ENCODE measurements around the gene ZNF496. TPM values are rescaled to one million over a fixed set of nuclear protein-coding genes. Genes with fewer than 3 reads are reported as not detected.
"Not testable (repeated sequence)": the region's sequence is repeated elsewhere in the genome, so short reads cannot be mapped to it uniquely, and the experiment has no call there.

The ZNF496 gene
- total and polyA plus RNA-seq, 2 donors from 2014 or later, result 6.3 to 27.0 TPM

DNA sequence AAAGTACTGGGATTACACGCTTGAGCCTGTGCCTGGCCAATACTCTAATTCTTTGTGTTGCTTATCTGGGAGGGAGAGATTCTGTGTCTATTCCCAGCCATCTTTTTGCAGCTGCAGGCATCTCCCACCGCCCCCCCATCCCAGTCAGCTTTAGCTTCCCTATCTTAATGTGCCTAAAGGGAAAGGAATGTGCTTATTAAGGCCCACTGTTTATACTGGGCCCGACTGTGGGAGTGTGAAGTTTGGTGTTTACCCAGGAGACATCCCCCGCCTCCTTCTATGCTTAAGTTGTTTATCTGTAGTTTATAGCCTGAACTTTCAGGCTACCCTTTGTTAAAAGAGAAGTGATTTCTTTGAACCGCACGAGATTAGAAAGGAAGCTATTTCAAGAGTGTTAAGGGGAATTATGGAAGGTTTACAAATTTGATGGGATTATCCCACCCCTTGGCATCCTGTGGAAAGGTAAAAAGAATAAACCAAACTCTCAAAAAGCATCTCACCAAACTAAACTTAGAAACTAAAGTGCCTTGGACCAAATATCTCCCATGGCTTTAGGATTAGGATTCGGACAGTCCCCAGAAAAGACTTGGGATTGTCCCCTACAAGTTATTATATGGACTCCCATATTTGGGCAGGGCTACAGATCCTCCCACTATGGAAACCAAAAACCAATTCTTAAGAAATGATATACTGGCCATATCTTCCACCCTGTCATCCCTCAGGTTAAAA, 25.5 kb upstream of the ZNF496 start:
- FAIRE-seq (no peak), DNase-seq (peak in 4 of 5 donors; percentile 79 to 94 (median 85))
- Histone ChIP-seq H3K36me3 (ENCODE audit: control insufficient read depth in 2 of 3, insufficient read depth in 3 of 3, low read length in 3 of 3) (no peaks in the 10 kb centered on the region), H3K27ac (ENCODE audit: low read depth in 2 of 2, low read length in 2 of 2) (peak overlapping the region in 1 of 2 donors; percentile 15), H3K9me3 (ENCODE audit: control insufficient read depth in 2 of 3, insufficient read depth in 1 of 3, low read length in 3 of 3) (no peaks in the 10 kb centered on the region), H3K27me3 (ENCODE audit: control insufficient read depth, insufficient read depth, low read length) (no peaks in the 10 kb centered on the region), H3K9ac (ENCODE audit: low read length in 3 of 3) (no peak overlapping the region), H3K4me3 (ENCODE audit: low read length in 3 of 3) (no peak overlapping the region), H3K4me1 (ENCODE audit: control insufficient read depth in 2 of 3, insufficient read depth in 2 of 3, low read depth in 1 of 3, low read length in 3 of 3) (no peaks in the 10 kb centered on the region)
- TF ChIP-seq, protein P1, sequence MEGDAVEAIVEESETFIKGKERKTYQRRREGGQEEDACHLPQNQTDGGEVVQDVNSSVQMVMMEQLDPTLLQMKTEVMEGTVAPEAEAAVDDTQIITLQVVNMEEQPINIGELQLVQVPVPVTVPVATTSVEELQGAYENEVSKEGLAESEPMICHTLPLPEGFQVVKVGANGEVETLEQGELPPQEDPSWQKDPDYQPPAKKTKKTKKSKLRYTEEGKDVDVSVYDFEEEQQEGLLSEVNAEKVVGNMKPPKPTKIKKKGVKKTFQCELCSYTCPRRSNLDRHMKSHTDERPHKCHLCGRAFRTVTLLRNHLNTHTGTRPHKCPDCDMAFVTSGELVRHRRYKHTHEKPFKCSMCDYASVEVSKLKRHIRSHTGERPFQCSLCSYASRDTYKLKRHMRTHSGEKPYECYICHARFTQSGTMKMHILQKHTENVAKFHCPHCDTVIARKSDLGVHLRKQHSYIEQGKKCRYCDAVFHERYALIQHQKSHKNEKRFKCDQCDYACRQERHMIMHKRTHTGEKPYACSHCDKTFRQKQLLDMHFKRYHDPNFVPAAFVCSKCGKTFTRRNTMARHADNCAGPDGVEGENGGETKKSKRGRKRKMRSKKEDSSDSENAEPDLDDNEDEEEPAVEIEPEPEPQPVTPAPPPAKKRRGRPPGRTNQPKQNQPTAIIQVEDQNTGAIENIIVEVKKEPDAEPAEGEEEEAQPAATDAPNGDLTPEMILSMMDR (IDR thresholded peaks at IDR 0.05; ENCODE audit: borderline replicate concordance, extremely low read depth, insufficient read depth), result no peak
- intact Hi-C loops (cut with DNase I), result no loop called here

DNA sequence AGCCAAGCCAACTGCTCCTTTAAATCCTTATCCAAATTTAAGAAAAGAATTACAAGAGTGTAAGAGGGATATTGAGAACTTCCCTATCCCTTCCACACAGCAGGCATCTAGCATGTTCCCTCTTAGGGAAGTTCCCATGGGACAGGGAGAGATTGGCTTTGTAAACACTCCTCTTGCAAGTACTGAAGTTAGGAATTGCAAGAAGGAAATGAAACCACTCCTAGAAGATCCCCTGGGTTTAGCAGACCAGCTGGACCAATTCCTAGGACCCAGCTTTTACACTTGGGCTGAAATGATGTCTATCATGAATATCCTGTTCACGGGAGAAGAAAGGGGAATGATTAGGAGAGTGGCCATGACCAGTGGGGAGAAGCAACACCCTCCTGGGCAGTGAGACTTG, 23.5 kb upstream of the ZNF496 start:
- H3K9me3 ChIP-seq (ENCODE audit: control insufficient read depth in 2 of 3, insufficient read depth in 1 of 3, low read length in 3 of 3); H3K4me3 ChIP-seq (ENCODE audit: low read length in 3 of 3); DNase-seq; intact Hi-C loops (cut with DNase I); H3K36me3 ChIP-seq (ENCODE audit: control insufficient read depth in 2 of 3, insufficient read depth in 3 of 3, low read length in 3 of 3); H3K27me3 ChIP-seq (ENCODE audit: control insufficient read depth, insufficient read depth, low read length); H3K9ac ChIP-seq (ENCODE audit: low read length in 3 of 3); H3K4me1 ChIP-seq (ENCODE audit: control insufficient read depth in 2 of 3, insufficient read depth in 2 of 3, low read depth in 1 of 3, low read length in 3 of 3); FAIRE-seq; H3K27ac ChIP-seq (ENCODE audit: low read depth in 2 of 2, low read length in 2 of 2): not testable (repeated sequence)

DNA sequence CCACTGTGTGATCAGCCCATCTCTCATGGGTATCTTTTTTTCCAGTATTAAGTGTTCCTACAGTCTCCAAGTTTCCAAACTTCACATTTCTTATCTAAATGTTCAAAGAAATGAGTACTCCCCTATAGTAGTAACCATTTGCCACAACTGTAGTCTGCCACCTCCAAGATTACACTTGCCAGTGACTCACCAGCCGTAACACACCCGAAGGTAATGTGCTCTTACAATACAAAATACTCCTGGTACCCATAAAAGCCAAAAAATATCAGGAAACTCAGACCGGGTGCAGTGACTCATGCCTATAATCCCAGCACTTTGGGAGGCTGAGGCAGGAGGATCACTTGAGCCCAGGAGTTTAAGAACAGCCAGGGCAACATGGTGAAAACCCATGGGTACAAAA, 20.5 kb upstream of the ZNF496 start:
- Histone ChIP-seq H3K9me3 (ENCODE audit: control insufficient read depth in 2 of 3, insufficient read depth in 1 of 3, low read length in 3 of 3) (no peaks in the 10 kb centered on the region), H3K27ac (ENCODE audit: low read depth in 2 of 2, low read length in 2 of 2) (no peak overlapping the region), H3K4me3 (ENCODE audit: low read length in 3 of 3) (no peak overlapping the region), H3K36me3 (ENCODE audit: control insufficient read depth in 2 of 3, insufficient read depth in 3 of 3, low read length in 3 of 3) (no peaks in the 10 kb centered on the region), H3K9ac (ENCODE audit: low read length in 3 of 3) (no peak overlapping the region), H3K27me3 (ENCODE audit: control insufficient read depth, insufficient read depth, low read length) (no peaks in the 10 kb centered on the region), H3K4me1 (ENCODE audit: control insufficient read depth in 2 of 3, insufficient read depth in 2 of 3, low read depth in 1 of 3, low read length in 3 of 3) (no peaks in the 10 kb centered on the region)
- TF ChIP-seq, protein P1 (IDR thresholded peaks at IDR 0.05; ENCODE audit: borderline replicate concordance, extremely low read depth, insufficient read depth), result no peak
- intact Hi-C loops (cut with DNase I), result no loop called here
- FAIRE-seq (no peak), DNase-seq (no peak)

GRCh38 chr1:247350587-247350986, 18.9 kb upstream of the ZNF496 start:
- no peaks in the 10 kb centered on the region for H3K27me3 ChIP-seq (ENCODE audit: control insufficient read depth, insufficient read depth, low read length)
- FAIRE-seq, result no peak

More at GRCh38 chr1:247350587-247350986, 18.9 kb upstream of the ZNF496 start:
- H3K4me3 ChIP-seq (ENCODE audit: low read length in 3 of 3), result no peak overlapping the region
- intact Hi-C loops (cut with DNase I), result no loop called here
- no peaks in the 10 kb centered on the region for H3K9me3 ChIP-seq (ENCODE audit: control insufficient read depth in 2 of 3, insufficient read depth in 1 of 3, low read length in 3 of 3)
- no peak overlapping the region for H3K27ac ChIP-seq (ENCODE audit: low read depth in 2 of 2, low read length in 2 of 2)
- H3K4me1 ChIP-seq (ENCODE audit: control insufficient read depth in 2 of 3, insufficient read depth in 2 of 3, low read depth in 1 of 3, low read length in 3 of 3), result no peaks in the 10 kb centered on the region
- TF ChIP-seq, protein P1 (IDR thresholded peaks at IDR 0.05; ENCODE audit: borderline replicate concordance, extremely low read depth, insufficient read depth), result no peak
- DNase-seq, result no peak
- H3K36me3 ChIP-seq (ENCODE audit: control insufficient read depth in 2 of 3, insufficient read depth in 3 of 3, low read length in 3 of 3), result no peaks in the 10 kb centered on the region
- H3K9ac ChIP-seq (ENCODE audit: low read length in 3 of 3), result no peak overlapping the region
